ENCODE measurements around the gene LDB2.

GRCh38 chr4:16671741-16672140 is 226.7 kb downstream of the LDB2 start:
- TF ChIP-seq POLR2A (IDR thresholded peaks at IDR 0.05) (no peak), CTCF (IDR thresholded peaks at IDR 0.05) (no peak)

Data from heart left ventricle (tissue), 13 donors.